GM06990 (cell line): Measurements from ENCODE around the gene ARHGAP21.

Experiments used
- DNase-seq: peaks from one replicate; pipeline ENCODE4 v3.0.0-alpha.2; 2011; ENCODE audit not compliant: insufficient read length; ENCODE audit errors: extremely low read depth
- H3K27me3 ChIP-seq: replicated peaks from 2 replicates; pipeline ENCODE4 v1.6.0; 2011; ENCODE audit warnings: low read length; ENCODE audit not compliant: control insufficient read depth, insufficient read depth
- H3K36me3 ChIP-seq: 2 replicates; pipeline ENCODE4 v1.5.1; 2011; ENCODE audit warnings: low read length; ENCODE audit not compliant: control insufficient read depth, insufficient read depth
- H3K4me3 ChIP-seq: replicated peaks from 2 replicates; pipeline ENCODE4 v1.5.1; 2011; ENCODE audit warnings: low read depth, mild to moderate bottlenecking, control low read depth, low read length
- TF ChIP-seq, protein P1 (sequence below): IDR thresholded peaks from 2 replicates; pipeline ENCODE4 v1.5.1; 2011; ENCODE audit warnings: low read length, control low read depth, mild to moderate bottlenecking, inconsistent platforms; ENCODE audit not compliant: insufficient read depth, poor library complexity, severe bottlenecking

Gene ARHGAP21

DNA sequence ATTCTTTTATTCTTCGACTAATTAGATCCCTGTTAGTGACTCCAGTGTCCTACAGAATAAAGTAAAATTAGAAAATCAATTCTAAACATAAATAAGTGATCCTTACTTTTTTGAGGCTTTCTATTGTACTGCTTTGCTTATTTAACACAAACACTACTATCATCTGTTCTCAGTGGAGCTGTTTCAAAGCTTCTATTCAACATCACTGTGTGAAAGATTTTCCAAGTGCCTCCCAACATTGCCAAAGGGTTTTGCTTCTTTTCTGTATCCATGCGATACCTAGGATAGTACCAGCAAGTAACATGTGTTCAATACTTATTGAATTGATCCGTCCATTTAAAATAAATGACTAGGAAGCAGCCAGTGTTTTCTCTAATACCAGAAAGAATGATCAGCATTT, 125.7 kb downstream of the ARHGAP21 start:
- Histone ChIP-seq H3K4me3 (no peak overlapping the region), H3K27me3 (no peaks in the 10 kb centered on the region), H3K36me3 (no peaks in the 10 kb centered on the region)
- DNase-seq = no peak
- TF ChIP-seq, protein P1, sequence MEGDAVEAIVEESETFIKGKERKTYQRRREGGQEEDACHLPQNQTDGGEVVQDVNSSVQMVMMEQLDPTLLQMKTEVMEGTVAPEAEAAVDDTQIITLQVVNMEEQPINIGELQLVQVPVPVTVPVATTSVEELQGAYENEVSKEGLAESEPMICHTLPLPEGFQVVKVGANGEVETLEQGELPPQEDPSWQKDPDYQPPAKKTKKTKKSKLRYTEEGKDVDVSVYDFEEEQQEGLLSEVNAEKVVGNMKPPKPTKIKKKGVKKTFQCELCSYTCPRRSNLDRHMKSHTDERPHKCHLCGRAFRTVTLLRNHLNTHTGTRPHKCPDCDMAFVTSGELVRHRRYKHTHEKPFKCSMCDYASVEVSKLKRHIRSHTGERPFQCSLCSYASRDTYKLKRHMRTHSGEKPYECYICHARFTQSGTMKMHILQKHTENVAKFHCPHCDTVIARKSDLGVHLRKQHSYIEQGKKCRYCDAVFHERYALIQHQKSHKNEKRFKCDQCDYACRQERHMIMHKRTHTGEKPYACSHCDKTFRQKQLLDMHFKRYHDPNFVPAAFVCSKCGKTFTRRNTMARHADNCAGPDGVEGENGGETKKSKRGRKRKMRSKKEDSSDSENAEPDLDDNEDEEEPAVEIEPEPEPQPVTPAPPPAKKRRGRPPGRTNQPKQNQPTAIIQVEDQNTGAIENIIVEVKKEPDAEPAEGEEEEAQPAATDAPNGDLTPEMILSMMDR = no peak

GRCh38 chr10:24597426-24597825, 126.3 kb downstream of the ARHGAP21 start:
- no peaks in the 10 kb centered on the region for H3K27me3 ChIP-seq
- H3K4me3 ChIP-seq = no peak overlapping the region
- TF ChIP-seq, protein P1 = no peak
- DNase-seq = no peak
- no peaks in the 10 kb centered on the region for H3K36me3 ChIP-seq

- Histone ChIP-seq H3K36me3 (peaks cover 1% of the 10 kb centered on the region), H3K4me3 (no peak overlapping the region), H3K27me3 (no peaks in the 10 kb centered on the region)
- DNase-seq = no peak
- TF ChIP-seq, protein P1 = no peak
Measured at GRCh38 chr10:24596217-24596930, 127.3 kb downstream of the ARHGAP21 start.

DNA sequence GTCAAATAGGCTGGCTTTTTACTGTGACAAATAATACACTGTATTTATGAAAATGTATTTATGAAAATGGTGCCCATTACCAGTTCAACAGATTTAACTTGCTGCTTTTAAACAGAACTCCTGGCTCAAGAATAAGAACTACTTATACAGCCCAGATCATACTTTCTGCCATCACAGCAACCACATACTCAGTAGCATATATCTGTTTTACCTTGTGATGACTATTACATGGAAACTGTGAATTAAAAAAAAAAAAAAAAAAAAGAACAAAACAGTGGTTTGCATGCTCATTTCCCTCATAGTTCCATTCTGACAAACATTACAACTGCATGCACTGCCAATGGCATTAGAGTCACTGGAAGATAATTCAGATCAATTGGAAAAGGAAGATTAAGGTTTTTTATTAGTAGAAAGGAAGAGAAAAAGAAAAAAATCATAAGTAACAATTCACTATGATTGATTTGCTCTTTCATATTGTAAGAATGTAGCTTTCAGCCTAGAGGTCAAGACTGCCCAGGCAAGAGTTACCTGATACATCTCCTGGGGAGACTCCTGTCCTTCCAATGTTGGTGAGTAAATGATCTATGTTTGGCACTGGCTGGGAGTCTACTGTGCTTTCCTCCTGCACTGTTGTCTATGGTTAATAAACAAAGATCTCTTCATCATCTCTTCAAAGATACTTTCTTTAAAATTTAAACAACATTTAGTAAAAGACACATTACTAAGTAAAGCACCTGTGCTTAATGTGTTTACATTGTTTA, 132.8 kb downstream of the ARHGAP21 start:
- Histone ChIP-seq H3K36me3 (peaks cover 1% of the 10 kb centered on the region), H3K27me3 (no peaks in the 10 kb centered on the region), H3K4me3 (no peak overlapping the region)
- TF ChIP-seq, protein P1 = no peak
- DNase-seq = no peak

DNA sequence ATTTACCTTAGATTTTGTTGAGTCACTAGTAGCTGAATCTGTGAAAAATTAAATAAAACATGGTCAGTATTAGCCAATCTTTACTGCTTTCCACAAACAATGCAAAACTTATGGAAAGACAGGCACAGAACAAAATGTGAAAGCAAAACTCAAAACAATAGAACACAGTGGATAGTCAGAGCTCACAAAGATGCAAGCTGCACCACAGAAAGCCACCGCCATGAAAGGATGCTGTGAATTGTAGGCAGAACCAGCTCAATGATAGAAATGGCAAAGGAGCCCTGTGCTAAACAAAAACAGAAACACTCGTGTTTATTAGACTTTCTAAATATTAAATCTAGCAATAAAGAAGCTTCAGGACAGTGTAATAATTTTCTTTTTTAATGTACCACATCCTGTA, 134.4 kb downstream of the ARHGAP21 start:
- no peak for DNase-seq
- Histone ChIP-seq H3K27me3 (no peaks in the 10 kb centered on the region), H3K4me3 (no peak overlapping the region), H3K36me3 (peaks cover 1% of the 10 kb centered on the region)
- TF ChIP-seq, protein P1 = no peak
